Measurements from ENCODE around the gene MARK4.
"Not testable (repeated sequence)": the region's sequence is repeated elsewhere in the genome, so short reads cannot be mapped to it uniquely, and the experiment has no call there.

The MARK4 gene

GRCh38 chr19:45222724-45223123 lies 28.3 kb upstream of the MARK4 start:
- TF ChIP-seq CTCF (conservative IDR thresholded peaks at IDR 0.05; ENCODE audit: low read length), result no peak
- no peak for DNase-seq (ENCODE audit: low read depth)
- no peak overlapping the region for H3K4me3 ChIP-seq (ENCODE audit: low read length)

DNA sequence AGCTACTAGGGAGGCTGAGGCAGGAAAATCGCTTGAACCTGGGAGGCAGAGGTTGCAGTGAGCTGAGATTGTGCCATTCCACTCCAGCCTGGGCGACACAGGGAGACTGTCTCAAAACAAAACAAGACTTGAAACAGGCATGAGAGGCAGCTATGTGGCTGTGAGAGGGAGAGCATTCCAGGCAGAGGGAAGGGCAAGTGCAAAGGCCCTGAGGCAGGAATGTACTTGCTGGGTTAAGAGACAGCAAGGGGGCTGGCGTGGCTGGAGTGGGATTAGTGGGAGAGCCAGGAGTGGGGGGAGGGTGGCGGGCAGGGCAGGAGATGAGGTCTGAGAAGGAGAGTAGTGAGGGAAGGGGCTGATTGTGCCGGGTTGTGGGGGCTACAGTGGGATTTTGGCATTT lies 27.2 kb upstream of the MARK4 start:
- H3K4me3 ChIP-seq (ENCODE audit: low read length), result no peak overlapping the region
- TF ChIP-seq CTCF (conservative IDR thresholded peaks at IDR 0.05; ENCODE audit: low read length), result no peak
- no peak for DNase-seq (ENCODE audit: low read depth)

DNA sequence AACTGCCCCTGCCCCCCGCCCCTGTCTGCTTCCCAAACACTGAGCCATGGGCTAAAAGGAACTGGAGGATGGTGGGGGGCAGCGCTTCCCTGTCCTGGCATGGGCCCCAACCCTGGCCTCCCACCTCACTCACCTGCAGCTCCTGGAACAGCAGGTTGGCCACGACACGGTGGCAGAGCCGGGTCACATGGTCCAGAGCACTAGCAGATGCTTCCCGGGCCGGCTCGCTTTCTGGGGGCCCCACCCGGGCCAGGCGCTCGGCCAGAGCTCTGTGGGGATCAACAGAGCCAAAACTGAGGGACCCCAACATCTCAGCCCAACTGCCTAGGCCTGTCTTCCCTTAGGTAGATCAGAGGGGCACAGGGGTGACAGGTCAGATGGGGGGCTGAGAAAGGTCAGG lies 26.4 kb upstream of the MARK4 start:
- H3K4me3 ChIP-seq (ENCODE audit: low read length), result no peak overlapping the region
- no peak for DNase-seq (ENCODE audit: low read depth)

DNA sequence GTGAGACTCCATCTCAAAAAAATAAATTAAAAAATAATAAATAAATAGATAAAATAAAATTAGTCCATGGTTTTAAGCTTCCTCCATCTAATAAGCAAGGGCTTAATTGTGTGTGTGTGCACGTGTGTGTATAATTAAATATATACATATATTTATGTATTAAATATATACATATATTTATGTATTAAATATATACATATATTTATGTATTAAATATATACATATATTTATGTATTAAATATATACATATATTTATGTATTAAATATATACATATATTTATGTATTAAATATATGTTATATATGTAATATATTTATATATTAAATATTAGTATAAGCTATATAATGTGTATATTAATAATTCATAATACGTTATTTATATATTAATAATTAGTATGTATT lies 22.0 kb upstream of the MARK4 start:
- not testable (repeated sequence) for DNase-seq (ENCODE audit: low read depth); H3K4me3 ChIP-seq (ENCODE audit: low read length)

More for the DNA sequence above, 26.4 kb upstream of the MARK4 start:
- TF ChIP-seq CTCF (conservative IDR thresholded peaks at IDR 0.05; ENCODE audit: low read length), result no peak

- no peak for TF ChIP-seq CTCF (conservative IDR thresholded peaks at IDR 0.05; ENCODE audit: low read length)
- H3K4me3 ChIP-seq (ENCODE audit: low read length), result no peak overlapping the region
- DNase-seq (ENCODE audit: low read depth), result no peak
Measured at GRCh38 chr19:45231891-45232290, 19.2 kb upstream of the MARK4 start.

- DNase-seq (ENCODE audit: low read depth), result no peak
- no peak for TF ChIP-seq CTCF (conservative IDR thresholded peaks at IDR 0.05; ENCODE audit: low read length)
- no peak overlapping the region for H3K4me3 ChIP-seq (ENCODE audit: low read length)
Measured at GRCh38 chr19:45234089-45234869, 16.8 kb upstream of the MARK4 start.

DNA sequence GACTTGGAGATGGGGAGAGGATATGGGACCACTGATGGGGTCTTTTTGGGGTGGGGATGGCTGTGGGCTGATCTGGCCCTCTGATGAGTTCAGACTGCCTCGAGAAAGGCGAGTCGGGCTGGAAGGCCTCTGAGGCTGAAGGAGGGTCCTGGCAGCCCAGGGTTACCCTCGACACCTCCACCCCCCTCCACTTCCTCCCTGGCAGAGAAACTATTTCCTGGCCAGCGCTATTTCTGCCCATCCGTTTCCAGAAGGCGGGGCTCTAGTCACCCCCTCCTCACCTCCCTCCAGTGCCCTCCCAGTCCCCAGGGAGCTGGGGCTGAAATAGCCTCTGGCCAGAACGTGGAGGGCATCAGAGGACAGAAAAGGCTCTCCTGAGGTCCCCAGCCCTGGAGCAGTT lies 15.6 kb upstream of the MARK4 start:
- DNase-seq (ENCODE audit: low read depth), result no peak
- TF ChIP-seq CTCF (conservative IDR thresholded peaks at IDR 0.05; ENCODE audit: low read length), result no peak
- no peak overlapping the region for H3K4me3 ChIP-seq (ENCODE audit: low read length)

Data from AG10803 (cell line).